Measurements from ENCODE around the gene METAP1D. TPM values are rescaled to one million over a fixed set of nuclear protein-coding genes. Genes with fewer than 3 reads are reported as not detected.
"Not testable (repeated sequence)": the region's sequence is repeated elsewhere in the genome, so short reads cannot be mapped to it uniquely, and the experiment has no call there.

Gene METAP1D
- total RNA-seq, 1 experiment from 2014 or later, result 10.4 TPM

GRCh38 chr2:172066394-172066886 is 66.7 kb downstream of the METAP1D start:
- intact Hi-C loops (cut with micrococcal nuclease; ENCODE audit: unreplicated experiment), result no loop called here
- Mint-ChIP-seq H3K27me3 (ENCODE audit: insufficient read depth, unreplicated experiment) (no peaks in the 10 kb centered on the region), H3K9me3 (ENCODE audit: unreplicated experiment) (no peaks in the 10 kb centered on the region), H3K27ac (ENCODE audit: unreplicated experiment) (no peak overlapping the region), H3K4me3 (ENCODE audit: unreplicated experiment) (no peak overlapping the region), H3K4me1 (ENCODE audit: low read depth, unreplicated experiment) (no peaks in the 10 kb centered on the region), H3K36me3 (ENCODE audit: insufficient read depth, unreplicated experiment) (no peaks in the 10 kb centered on the region)
- no peak for DNase-seq
- BruUV-seq (replicated peaks), result no TSS peak
- H3K9me3 ChIP-seq, result no peaks in the 10 kb centered on the region
- H3K27me3 ChIP-seq (replicated peaks; ENCODE audit: control insufficient read depth, insufficient read depth, low read length), result no peaks in the 10 kb centered on the region
- ChIA-PET POLR2A (no interaction called here), CTCF (no interaction called here)
- no peaks in the 10 kb centered on the region for H3K4me1 ChIP-seq
- no peak overlapping the region for H3K4me3 ChIP-seq (ENCODE audit: low read depth, low read length)
- TF ChIP-seq, protein P1, sequence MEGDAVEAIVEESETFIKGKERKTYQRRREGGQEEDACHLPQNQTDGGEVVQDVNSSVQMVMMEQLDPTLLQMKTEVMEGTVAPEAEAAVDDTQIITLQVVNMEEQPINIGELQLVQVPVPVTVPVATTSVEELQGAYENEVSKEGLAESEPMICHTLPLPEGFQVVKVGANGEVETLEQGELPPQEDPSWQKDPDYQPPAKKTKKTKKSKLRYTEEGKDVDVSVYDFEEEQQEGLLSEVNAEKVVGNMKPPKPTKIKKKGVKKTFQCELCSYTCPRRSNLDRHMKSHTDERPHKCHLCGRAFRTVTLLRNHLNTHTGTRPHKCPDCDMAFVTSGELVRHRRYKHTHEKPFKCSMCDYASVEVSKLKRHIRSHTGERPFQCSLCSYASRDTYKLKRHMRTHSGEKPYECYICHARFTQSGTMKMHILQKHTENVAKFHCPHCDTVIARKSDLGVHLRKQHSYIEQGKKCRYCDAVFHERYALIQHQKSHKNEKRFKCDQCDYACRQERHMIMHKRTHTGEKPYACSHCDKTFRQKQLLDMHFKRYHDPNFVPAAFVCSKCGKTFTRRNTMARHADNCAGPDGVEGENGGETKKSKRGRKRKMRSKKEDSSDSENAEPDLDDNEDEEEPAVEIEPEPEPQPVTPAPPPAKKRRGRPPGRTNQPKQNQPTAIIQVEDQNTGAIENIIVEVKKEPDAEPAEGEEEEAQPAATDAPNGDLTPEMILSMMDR (IDR thresholded peaks at IDR 0.05; ENCODE audit: insufficient read depth in 1 of 2, low read depth in 1 of 2, low read length in 1 of 2, severe bottlenecking in 1 of 2, unreplicated experiment in 1 of 2), result no peak
- no peaks in the 10 kb centered on the region for H3K36me3 ChIP-seq (ENCODE audit: control insufficient read depth, insufficient read depth, low read length)

- H3K4me1 ChIP-seq; H3K36me3 ChIP-seq (ENCODE audit: control insufficient read depth, insufficient read depth, low read length); H3K4me3 Mint-ChIP-seq (ENCODE audit: unreplicated experiment); H3K9me3 Mint-ChIP-seq (ENCODE audit: unreplicated experiment); CTCF ChIA-PET; intact Hi-C loops (cut with micrococcal nuclease; ENCODE audit: unreplicated experiment); DNase-seq; H3K4me3 ChIP-seq (ENCODE audit: low read depth, low read length); H3K27me3 Mint-ChIP-seq (ENCODE audit: insufficient read depth, unreplicated experiment); POLR2A ChIA-PET; BruUV-seq (replicated peaks); H3K4me1 Mint-ChIP-seq (ENCODE audit: low read depth, unreplicated experiment); H3K9me3 ChIP-seq; H3K27ac Mint-ChIP-seq (ENCODE audit: unreplicated experiment); H3K27me3 ChIP-seq (replicated peaks; ENCODE audit: control insufficient read depth, insufficient read depth, low read length); H3K36me3 Mint-ChIP-seq (ENCODE audit: insufficient read depth, unreplicated experiment): not testable (repeated sequence)
Measured at GRCh38 chr2:172067905-172068304, 68.2 kb downstream of the METAP1D start.

DNA sequence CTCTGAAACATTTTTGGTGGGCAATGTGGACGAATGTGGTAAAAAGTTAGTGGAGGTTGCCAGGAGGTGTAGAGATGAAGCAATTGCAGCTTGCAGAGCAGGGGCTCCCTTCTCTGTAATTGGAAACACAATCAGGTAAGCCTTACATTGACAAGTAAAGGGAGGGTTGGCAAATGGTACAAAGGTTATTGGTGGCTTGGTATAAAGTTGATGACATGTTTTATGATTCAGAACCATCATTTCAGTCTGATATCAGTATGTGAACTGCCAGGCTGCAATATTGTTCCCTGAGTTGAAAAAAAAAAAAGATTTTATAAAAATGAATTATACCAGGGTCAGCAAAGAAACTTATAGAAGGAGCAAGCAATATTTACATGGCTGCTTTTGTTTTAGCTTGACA is 71.2 kb downstream of the METAP1D start:
- Mint-ChIP-seq H3K9me3 (ENCODE audit: unreplicated experiment) (no peaks in the 10 kb centered on the region), H3K4me3 (ENCODE audit: unreplicated experiment) (no peak overlapping the region), H3K27ac (ENCODE audit: unreplicated experiment) (no peak overlapping the region), H3K4me1 (ENCODE audit: low read depth, unreplicated experiment) (peaks cover 10% of the 10 kb centered on the region), H3K27me3 (ENCODE audit: insufficient read depth, unreplicated experiment) (no peaks in the 10 kb centered on the region), H3K36me3 (ENCODE audit: insufficient read depth, unreplicated experiment) (no peaks in the 10 kb centered on the region)
- BruUV-seq (replicated peaks), result no TSS peak
- intact Hi-C loops (cut with micrococcal nuclease; ENCODE audit: unreplicated experiment), result no loop called here
- no peaks in the 10 kb centered on the region; the same call in 1 of the 2 replicates for H3K4me1 ChIP-seq
- no peaks in the 10 kb centered on the region for H3K9me3 ChIP-seq
- DNase-seq, result no peak
- no peaks in the 10 kb centered on the region for H3K27me3 ChIP-seq (replicated peaks; ENCODE audit: control insufficient read depth, insufficient read depth, low read length)
- CTCF ChIA-PET, result no interaction called here
- TF ChIP-seq, protein P1 (IDR thresholded peaks at IDR 0.05; ENCODE audit: insufficient read depth in 1 of 2, low read depth in 1 of 2, low read length in 1 of 2, severe bottlenecking in 1 of 2, unreplicated experiment in 1 of 2), result no peak
- H3K36me3 ChIP-seq (ENCODE audit: control insufficient read depth, insufficient read depth, low read length), result no peaks in the 10 kb centered on the region
- no peak overlapping the region for H3K4me3 ChIP-seq (ENCODE audit: low read depth, low read length)
- POLR2A ChIA-PET, result no interaction called here

DNA sequence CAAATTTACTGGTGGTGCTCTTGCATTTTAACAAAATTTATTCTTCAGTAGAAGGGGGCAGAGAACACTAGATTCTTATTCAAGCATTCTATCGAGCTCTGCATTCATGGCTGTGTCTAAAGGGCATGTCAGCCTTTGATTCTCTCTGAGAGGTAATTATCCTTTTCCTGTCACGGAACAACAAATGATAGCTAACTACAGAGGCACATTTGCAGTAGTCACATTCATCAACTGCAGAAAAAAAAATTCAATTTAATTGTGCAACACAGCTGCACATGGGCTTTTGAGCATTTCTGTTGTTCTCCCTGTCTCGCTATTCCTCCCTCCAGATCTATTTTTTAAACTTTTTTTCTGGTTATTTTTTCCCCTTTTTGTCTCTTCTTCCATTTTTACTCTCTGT is 72.5 kb downstream of the METAP1D start:
- ChIA-PET CTCF (no interaction called here), POLR2A (no interaction called here)
- BruUV-seq (replicated peaks), result no TSS peak
- H3K4me3 ChIP-seq (ENCODE audit: low read depth, low read length), result no peak overlapping the region
- no peaks in the 10 kb centered on the region for H3K36me3 ChIP-seq (ENCODE audit: control insufficient read depth, insufficient read depth, low read length)
- H3K4me3 Mint-ChIP-seq (ENCODE audit: unreplicated experiment), result no peak overlapping the region
- intact Hi-C loops (cut with micrococcal nuclease; ENCODE audit: unreplicated experiment), result no loop called here
- peaks cover 10% of the 10 kb centered on the region for H3K4me1 Mint-ChIP-seq (ENCODE audit: low read depth, unreplicated experiment)
- no peak for DNase-seq
- H3K27me3 ChIP-seq (replicated peaks; ENCODE audit: control insufficient read depth, insufficient read depth, low read length), result no peaks in the 10 kb centered on the region
- no peaks in the 10 kb centered on the region for H3K27me3 Mint-ChIP-seq (ENCODE audit: insufficient read depth, unreplicated experiment)
- no peaks in the 10 kb centered on the region for H3K9me3 Mint-ChIP-seq (ENCODE audit: unreplicated experiment)
- H3K27ac Mint-ChIP-seq (ENCODE audit: unreplicated experiment), result no peak overlapping the region
- no peaks in the 10 kb centered on the region; the same call in 1 of the 2 replicates for H3K4me1 ChIP-seq
- H3K36me3 Mint-ChIP-seq (ENCODE audit: insufficient read depth, unreplicated experiment), result no peaks in the 10 kb centered on the region
- TF ChIP-seq, protein P1 (IDR thresholded peaks at IDR 0.05; ENCODE audit: insufficient read depth in 1 of 2, low read depth in 1 of 2, low read length in 1 of 2, severe bottlenecking in 1 of 2, unreplicated experiment in 1 of 2), result no peak
- H3K9me3 ChIP-seq, result no peaks in the 10 kb centered on the region
